H1 (cell line): ENCODE data around the gene SLC16A11. TPM values are rescaled to one million over a fixed set of nuclear protein-coding genes. Genes with fewer than 3 reads are reported as not detected.

Source experiments
- CBX5 ChIP-seq: fragments of 300-800, 300-1000 bp; sonication (generic); IDR thresholded peaks from 2 replicates; pipeline ENCODE4 v1.7.1; 2016; ENCODE audit warnings: antibody characterized with exemption, low read length, low read depth
- CHD7 ChIP-seq: fragments of 300-600 bp; sonication (generic); IDR thresholded peaks from 2 replicates; pipeline ENCODE4 v1.7.1; 2012; ENCODE audit warnings: low read length, moderate library complexity, mild to moderate bottlenecking, inconsistent platforms; ENCODE audit not compliant: insufficient replicate concordance
- CREB1 ChIP-seq: IDR thresholded peaks from 2 replicates; pipeline ENCODE4 v1.6.1; 2012; ENCODE audit warnings: inconsistent platforms
- EGR1 ChIP-seq: IDR thresholded peaks from 2 replicates; pipeline ENCODE4 v1.6.1; 2011; ENCODE audit warnings: low read depth, low read length, borderline replicate concordance
- HDAC2 ChIP-seq, 2 experiments: fragments of 300-600 bp in 1 of 2; sonication (generic) in 1 of 2; IDR thresholded peaks; 2 replicates each; pipeline ENCODE4 v1.6.1; 2011 to 2012; ENCODE audit warnings: low read depth in 2 of 2, low read length in 2 of 2, mild to moderate bottlenecking in 2 of 2, moderate library complexity in 2 of 2, borderline replicate concordance in 1 of 2, inconsistent platforms in 1 of 2
- KDM4A ChIP-seq: IDR thresholded peaks from one replicate; pipeline ENCODE4 v1.7.1; 2012; ENCODE audit warnings: low read depth, mild to moderate bottlenecking, moderate library complexity, low read length, inconsistent platforms; ENCODE audit not compliant: severe bottlenecking
- POU5F1 ChIP-seq: IDR thresholded peaks from 2 replicates; pipeline ENCODE4 v1.6.1; 2011; ENCODE audit warnings: low read depth, mild to moderate bottlenecking, low read length, moderate library complexity
- RAD21 ChIP-seq, 2 experiments: IDR thresholded peaks in 1 of 2; conservative IDR thresholded peaks in 1 of 2; 2 replicates each; pipeline ENCODE4 v1.6.1; 2011; ENCODE audit warnings: low read depth in 2 of 2, low read length in 2 of 2, improper control_type of control experiment in 1 of 2, inconsistent platforms in 1 of 2, mild to moderate bottlenecking in 1 of 2, moderate library complexity in 1 of 2
- RXRA ChIP-seq: IDR thresholded peaks from 2 replicates; pipeline ENCODE4 v1.6.1; 2011; ENCODE audit warnings: low read depth, mild to moderate bottlenecking, low read length, moderate library complexity; ENCODE audit not compliant: insufficient read depth
- polyA plus RNA-seq, 7 experiments: library from polyadenylated mRNA; depleted of rRNA in 3 of 7; stranded (reverse) in 5 of 7; unstranded in 2 of 7; fragments of >200 nt in 5 of 7; fragments of 200-250 nt in 2 of 7; gene quantifications; 1 replicate in 5 of 7; 2 replicates in 1 of 7; 4 replicates in 1 of 7; pipeline versions ENCODE4 v1.2.1 to v1.2.3, GENCODE V29; 2011 to 2013; ENCODE audit warnings: missing spikeins in 2 of 7, mixed read lengths in 2 of 7
- total RNA-seq: library from RNA; stranded (reverse); fragmentation: NEBNext Ultra II Directional; extraction: Animal tissue kit (Norgen Biotek cat#: 25700); gene quantifications from 2 replicates; pipeline ENCODE4 v1.2.1, GENCODE V29; 2021

Gene SLC16A11
- total and polyA plus RNA-seq, 2 of the 8 experiments (the other 6 are each of a cell fraction or from before 2014, with no cell fraction given): 0.35 to 0.39 TPM

GRCh38 chr17:7042501-7043181 lies 1.3 kb downstream of the SLC16A11 start (continued):
- TF ChIP-seq CHD7 (no peak), POU5F1 (no peak), KDM4A (no peak), CREB1 (no peak), RXRA (no peak), HDAC2 (IDR thresholded peaks at IDR 0.05; ENCODE audit: borderline replicate concordance in 1 of 2, low read depth in 2 of 2, low read length in 2 of 2) (peak in 1 of 2 experiments; percentile 24; a peak in 1 of 4 replicates), CBX5 (no peak), EGR1 (no peak), RAD21 (IDR thresholded peaks at IDR 0.05 in 1 of 2, conservative IDR thresholded peaks at IDR 0.05 in 1 of 2; ENCODE audit: low read depth in 2 of 2, low read length in 2 of 2) (no peak)
